GM18873 (cell line): ENCODE measurements around the gene MMP23B.
"Not testable (repeated sequence)": the region's sequence is repeated elsewhere in the genome, so short reads cannot be mapped to it uniquely, and the experiment has no call there.

Experiments
- ATAC-seq: cut with Tn5 transposase; IDR thresholded peaks from one replicate; pipeline ENCODE4 v1.9.1; 2021; ENCODE audit warnings: mild to moderate bottlenecking, moderate library complexity, moderate number of reproducible peaks; ENCODE audit not compliant: unreplicated experiment, low FRiP score

MMP23B gene

GRCh38 chr1:1631782-1632420, at the start of gene MMP23B:
Gene MMP23B (plus strand): TSS chr1:1632173. CDS start chr1:1632219, 46 bp downstream.
- no peak for ATAC-seq

DNA sequence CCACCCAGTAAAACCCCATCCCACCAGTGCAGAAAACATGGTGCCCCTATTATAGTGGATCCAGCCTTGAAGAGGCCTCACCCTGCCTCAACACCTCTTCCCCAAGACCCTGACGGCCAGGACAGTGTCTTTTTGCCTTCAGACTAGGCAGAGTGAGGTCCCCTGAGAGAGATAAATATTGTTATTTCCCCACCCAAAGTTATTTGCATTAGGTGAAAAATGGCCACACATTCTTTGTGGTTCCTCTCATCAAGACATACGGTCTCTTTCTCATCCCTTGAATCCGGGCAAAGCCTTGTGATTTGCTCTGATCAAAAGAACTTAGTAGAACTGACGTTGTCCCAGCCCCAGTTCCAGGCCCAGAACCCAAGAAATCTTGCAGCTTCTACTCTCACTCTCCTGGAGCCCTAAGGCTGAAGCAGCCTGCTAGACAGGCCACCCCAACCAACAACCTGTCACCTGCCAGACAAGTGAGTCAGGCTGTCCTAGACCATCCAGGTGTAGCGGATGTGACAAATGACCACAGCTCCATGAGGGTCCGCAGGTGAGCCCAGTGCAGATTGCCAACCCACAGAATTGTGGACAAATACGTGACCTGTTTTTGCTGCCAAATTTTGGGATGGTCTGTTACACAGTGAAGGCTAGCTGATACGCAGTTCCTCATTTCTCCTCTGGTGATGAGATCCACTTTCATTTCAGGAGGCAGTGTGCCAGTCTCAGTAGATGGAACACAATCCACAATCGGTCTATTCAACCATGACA, 49.2 kb upstream of the MMP23B start:
- no peak for ATAC-seq

- no peak for ATAC-seq
Measured at GRCh38 chr1:1583347-1584010, 48.5 kb upstream of the MMP23B start.

DNA sequence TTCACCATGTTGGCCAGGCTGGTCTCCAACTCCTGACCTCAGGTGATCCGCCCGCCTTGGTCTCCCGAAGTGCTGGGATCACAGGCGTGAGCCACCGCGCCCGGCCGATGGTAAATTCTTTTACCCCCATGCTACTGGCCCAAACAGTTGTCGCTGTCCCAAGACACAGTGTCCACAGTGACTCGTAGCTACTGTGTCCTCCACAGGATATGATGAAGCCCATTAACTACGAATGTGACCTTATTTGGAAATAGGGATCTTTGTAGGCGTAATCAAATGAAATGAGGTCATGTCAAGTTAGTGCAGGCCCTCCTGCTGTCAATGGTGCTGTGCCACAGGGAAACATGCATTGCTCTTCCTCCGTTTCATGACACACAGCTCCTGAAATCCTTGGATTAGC, 40.5 kb upstream of the MMP23B start:
- ATAC-seq, result no peak

DNA sequence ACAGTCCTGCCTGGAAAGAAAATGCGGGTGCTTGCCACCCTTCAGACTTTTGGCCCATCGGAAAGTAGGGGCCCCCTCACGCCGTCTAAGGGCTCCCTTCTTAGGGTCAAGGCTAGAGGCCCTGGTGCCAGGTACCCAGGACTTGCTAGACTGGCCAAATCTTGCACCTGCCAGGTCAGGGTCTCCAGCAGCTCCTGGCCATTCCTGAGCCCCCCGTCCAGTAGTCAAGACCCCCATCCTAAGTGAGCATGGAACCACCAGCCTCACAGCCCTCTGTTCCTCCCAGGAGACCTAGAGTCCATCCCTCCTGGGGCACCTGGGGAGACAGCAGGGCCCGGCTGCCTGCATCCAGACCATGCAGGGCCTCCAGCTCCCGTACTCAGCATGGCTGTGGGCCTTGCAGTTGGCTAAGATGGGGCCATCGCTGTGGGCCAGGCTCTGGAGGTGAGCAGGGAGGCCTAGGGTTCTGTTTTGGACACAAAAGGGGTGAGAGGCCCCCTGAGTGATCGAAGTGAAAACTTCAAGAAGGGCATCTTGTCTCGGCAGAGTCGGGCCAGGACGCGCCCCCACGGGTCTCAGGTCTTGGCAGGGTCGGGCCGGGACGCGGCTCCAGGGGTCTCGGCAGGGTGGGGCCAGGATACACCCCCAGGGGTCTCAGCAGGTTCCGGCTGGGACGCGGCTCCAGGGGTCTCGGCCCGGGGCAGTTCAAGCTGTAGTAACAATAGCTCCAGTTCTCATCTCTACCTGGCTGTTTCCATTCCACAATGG, 38.0 kb upstream of the MMP23B start:
- ATAC-seq, result no peak

DNA sequence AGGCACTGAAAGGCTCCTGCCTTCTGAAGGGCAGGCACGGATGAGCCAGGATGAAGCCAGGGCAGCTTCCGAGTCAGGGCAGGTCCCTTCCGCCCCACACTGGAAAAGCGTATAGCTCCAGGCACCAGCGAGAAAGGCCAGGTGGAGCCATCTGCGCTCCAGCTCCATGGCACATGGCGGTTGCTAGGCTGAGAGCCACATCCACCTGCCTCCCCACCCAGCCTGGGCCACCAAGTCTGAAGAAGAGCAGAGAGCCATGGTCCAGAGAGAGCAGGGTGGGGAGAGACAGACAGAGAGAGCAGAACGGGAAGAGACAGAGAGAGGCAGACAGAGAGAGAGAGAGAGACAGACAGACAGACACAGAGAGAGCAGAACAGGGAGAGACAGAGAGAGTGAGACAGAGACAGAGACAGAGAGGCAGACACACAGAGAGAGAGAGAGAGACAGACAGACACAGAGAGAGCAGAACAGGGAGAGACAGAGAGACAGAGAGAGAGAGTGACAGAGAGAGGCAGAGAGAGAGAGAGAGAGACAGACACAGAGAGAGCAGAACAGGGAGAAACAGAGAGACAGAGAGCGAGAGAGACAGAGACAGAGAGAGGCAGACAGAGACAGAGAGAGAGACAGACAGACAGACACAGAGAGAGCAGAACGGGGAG, 37.2 kb upstream of the MMP23B start:
- no peak for ATAC-seq

DNA sequence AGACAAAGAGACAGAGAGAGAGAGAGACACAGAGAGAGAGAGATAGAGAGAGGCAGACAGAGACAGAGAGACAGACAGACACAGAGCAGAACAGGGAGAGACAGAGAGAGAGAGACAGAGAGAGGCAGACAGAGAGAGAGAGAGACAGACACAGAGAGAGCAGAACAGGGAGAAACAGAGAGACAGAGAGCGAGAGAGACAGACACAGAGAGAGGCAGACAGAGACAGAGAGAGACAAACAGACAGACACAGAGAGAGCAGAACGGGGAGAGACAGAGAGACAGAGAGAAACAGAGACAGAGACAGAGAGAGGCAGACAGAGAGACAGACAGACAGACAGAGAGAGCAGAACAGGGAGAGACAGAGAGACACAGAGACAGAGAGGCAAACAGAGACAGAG, 36.6 kb upstream of the MMP23B start:
- ATAC-seq, result not testable (repeated sequence)

DNA sequence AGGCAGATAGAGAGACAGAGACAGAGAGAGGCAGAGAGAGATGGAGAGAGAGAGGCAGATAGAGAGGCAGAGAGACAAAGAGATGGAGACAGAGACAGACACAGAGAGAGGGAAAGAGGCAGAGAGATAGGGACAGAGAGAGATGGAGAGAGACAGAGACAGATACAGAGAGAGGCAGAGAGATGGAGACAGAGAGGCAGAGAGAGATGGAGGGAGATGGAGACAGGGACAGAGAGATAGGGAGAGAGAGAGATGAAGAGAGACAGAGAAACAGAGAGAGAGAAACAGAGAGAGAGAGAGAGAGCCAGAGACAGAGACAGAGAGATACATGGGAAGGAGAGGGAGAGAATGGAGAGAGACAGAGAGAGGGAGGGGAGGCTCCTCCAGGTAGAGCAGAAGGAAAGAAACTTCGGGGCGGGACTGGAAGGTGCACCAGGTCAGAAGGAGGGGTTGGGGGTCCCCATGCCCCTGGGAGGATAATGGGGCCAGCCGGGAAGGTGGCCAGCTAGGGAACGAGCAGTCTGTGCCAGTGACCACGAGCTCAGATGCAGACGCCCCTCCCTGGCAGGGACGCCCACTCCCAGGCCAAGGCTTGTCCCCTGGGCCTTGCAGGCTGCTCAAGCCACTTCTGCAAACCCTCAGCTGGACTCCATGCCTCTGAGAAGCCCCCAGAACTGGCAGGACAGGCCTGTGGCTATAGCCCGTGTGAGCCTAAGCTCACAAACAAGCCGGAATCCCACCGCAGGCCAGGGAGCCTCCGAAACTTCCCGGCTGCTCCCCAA, 35.3 kb upstream of the MMP23B start:
- ATAC-seq, result no peak

DNA sequence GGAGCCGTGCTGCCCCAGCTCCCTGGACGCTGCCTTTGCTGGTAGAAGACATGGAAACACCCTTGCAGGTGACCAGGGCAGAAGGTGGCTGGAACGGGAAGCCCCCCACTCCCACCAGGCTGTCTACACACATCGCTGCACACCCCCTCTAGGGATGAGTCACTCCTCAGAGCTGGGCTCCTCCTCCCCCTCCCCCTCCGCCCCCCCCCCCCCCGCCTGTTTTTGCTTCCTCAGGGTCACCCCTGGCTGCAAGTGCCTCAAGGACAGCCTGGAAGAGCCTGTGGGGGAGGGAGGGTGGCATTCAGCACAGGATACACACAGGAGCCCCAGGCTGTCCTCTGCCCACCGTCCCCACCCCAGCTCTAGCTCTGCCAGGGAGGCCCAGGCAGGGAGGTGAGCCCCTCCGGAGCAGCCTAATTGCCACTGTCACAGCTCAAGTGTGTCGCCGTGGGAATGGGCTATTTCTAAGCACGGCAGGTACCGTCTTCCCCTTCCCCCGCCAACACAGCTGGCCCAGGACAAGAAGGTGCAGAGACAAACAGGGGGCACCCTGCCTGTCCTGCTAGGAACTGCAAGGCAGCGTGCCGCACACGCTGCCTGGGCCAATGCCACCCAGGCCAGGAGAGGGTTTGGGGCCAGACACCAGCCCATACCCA, 34.6 kb upstream of the MMP23B start:
- ATAC-seq, result no peak

- no peak for ATAC-seq
Measured at GRCh38 chr1:1598051-1598719, 33.8 kb upstream of the MMP23B start.

DNA sequence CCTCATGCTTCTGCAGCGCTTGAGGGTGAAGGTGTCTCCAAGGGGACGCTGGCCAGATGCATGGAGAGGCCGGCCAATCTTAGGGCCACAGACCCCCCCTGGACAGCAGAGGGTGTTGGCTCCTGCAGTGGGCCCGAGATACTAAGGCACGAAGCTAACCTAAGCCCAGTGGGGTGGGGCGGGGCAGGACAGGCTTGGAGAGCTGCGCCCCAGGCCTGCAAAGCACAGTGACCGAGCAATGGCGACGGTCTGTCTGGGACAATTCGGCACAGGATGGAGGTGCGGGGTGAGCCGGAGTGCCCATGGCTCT, 33.3 kb upstream of the MMP23B start:
- ATAC-seq, result no peak

GRCh38 chr1:1599030-1599934, 32.7 kb upstream of the MMP23B start:
- no peak for ATAC-seq

- no peak for ATAC-seq
Measured at GRCh38 chr1:1599935-1600860, 31.8 kb upstream of the MMP23B start, which contains the start of gene FNDC10. Gene FNDC10 (minus strand): TSS chr1:1600135. CDS start chr1:1600015, 120 bp downstream.

GRCh38 chr1:1600861-1601563, 31.0 kb upstream of the MMP23B start:
- no peak for ATAC-seq

- ATAC-seq, result no peak
Measured at GRCh38 chr1:1601564-1602303, 30.2 kb upstream of the MMP23B start.
